ENCODE measurements around the gene ANKRD9.
A peak's percentile ranks its signal among the peaks of the same experiment; 100 is the strongest.

Gene ANKRD9

DNA sequence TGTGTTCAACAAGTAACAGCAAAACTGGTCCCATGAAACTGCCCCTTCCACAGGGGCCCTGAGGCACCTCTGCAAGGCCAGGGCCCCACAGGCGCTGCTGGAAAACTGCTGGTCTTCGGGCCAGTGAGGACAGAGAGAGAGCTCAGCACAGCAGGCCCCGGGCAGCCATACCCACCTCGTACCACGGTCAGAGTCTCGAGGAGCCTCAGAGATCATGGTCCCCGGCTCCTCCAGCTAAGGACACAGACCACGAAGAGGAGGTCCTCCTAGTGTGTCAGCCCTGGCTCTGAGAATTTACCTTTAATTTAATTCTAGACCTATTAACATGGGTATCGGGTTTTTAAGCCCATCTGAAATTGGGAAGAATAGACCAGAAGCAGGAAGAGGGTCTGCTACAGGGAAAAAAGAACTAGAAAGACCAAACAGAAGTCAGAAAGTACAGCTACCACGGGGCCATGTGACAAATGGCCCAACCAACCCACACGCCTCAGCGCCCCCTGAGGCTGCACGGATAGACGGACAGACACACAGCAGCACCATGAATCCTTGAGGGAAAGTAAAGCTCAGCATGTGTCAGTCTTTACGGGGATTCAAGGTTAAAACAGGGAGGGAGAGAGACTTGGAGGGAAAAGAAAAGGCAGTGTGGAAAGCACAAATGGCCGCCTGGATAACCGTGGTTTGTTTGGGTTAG, 22.9 kb downstream of the ANKRD9 start:
- Histone ChIP-seq H3K9ac (ENCODE audit: low read depth in 1 of 2, low read length in 2 of 2) (no peak overlapping the region), H3K27me3 (ENCODE audit: control insufficient read depth in 2 of 2, insufficient read depth in 2 of 2, low read length in 2 of 2) (no peaks in the 10 kb centered on the region), H3K4me1 (ENCODE audit: control insufficient read depth in 2 of 2, insufficient read depth in 2 of 2, low read length in 2 of 2) (no peaks in the 10 kb centered on the region), H3K36me3 (ENCODE audit: control insufficient read depth in 2 of 2, insufficient read depth in 2 of 2, low read length in 2 of 2) (peaks cover 0 to 4% of the 10 kb centered on the region in 2 donors), H3K4me3 (ENCODE audit: low read length in 2 of 2) (no peak overlapping the region), H3K9me3 (ENCODE audit: control insufficient read depth in 2 of 2, low read length in 2 of 2) (no peaks in the 10 kb centered on the region), H3K27ac (ENCODE audit: low read depth in 2 of 2, low read length in 2 of 2) (no peak overlapping the region)

DNA sequence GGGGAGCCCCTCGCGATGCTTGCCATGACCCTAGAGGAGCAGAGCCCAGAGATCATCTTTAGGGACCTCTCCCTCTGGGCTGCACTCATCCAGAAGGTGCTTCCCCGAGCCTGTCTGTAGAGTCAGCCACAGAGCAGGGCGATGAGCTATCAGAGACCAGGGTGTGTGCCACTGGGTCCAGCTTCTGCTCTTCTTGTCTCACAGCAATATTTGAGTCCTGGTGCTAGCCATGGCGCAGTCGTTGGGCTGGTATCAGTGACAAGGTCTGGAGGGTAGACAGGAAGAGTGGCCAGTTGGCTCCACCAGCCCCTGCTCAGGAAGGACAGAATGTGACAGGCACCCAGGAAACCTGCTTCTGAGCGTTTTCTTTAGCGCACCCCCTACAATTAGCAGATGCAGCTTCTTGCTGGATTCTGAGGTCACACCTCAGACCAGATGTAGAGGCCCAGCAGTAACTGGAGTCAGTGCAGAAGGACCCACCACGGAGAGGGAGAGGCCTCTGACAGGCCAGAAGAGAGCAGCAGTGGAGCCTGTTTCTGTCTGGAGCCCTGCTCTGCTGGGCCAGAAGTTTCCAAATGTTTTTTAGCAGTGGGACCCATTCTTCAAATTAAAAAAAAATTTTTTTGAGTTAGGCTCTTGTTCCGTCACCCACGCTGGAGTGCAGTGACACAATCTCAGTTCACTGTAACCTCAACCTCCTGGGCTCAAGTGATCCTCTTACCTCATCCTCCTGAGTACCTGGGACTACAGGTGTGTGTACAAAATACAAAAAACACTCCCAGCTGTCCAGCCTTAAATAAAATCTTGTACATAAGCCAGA, 23.7 kb downstream of the ANKRD9 start:
- H3K4me1 ChIP-seq (ENCODE audit: control insufficient read depth in 2 of 2, insufficient read depth in 2 of 2, low read length in 2 of 2), result no peaks in the 10 kb centered on the region
- H3K4me3 ChIP-seq (ENCODE audit: low read length in 2 of 2), result no peak overlapping the region
- peaks cover 0 to 4% of the 10 kb centered on the region in 2 donors for H3K36me3 ChIP-seq (ENCODE audit: control insufficient read depth in 2 of 2, insufficient read depth in 2 of 2, low read length in 2 of 2)
- H3K9ac ChIP-seq (ENCODE audit: low read depth in 1 of 2, low read length in 2 of 2), result no peak overlapping the region
- H3K9me3 ChIP-seq (ENCODE audit: control insufficient read depth in 2 of 2, low read length in 2 of 2), result no peaks in the 10 kb centered on the region
- no peak overlapping the region for H3K27ac ChIP-seq (ENCODE audit: low read depth in 2 of 2, low read length in 2 of 2)
- no peaks in the 10 kb centered on the region for H3K27me3 ChIP-seq (ENCODE audit: control insufficient read depth in 2 of 2, insufficient read depth in 2 of 2, low read length in 2 of 2)

DNA sequence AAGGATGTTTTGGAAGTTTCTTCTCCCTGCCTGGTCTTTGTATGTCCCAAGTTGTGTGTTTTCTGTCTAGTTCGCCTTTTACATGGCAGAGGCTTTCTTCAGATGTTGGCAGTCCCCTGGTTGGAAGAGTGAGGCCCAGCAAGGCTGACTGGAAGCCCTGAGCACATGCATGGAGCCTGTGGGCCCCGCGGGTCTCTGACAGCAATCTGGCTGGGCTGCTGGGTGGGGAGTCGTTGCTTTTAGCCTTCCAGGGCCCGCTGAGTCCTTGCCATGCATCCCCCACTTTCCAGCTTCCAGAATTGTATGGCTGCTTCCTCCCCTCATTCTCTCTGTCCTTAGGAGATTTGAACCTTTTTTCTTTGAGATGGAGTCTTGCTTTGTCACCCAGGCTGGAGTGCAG, 25.3 kb downstream of the ANKRD9 start:
- Histone ChIP-seq H3K4me1 (ENCODE audit: control insufficient read depth in 2 of 2, insufficient read depth in 2 of 2, low read length in 2 of 2) (peaks cover 3 to 6% of the 10 kb centered on the region in 2 donors), H3K27ac (ENCODE audit: low read depth in 2 of 2, low read length in 2 of 2) (no peak overlapping the region), H3K4me3 (ENCODE audit: low read length in 2 of 2) (no peak overlapping the region), H3K9me3 (ENCODE audit: control insufficient read depth in 2 of 2, low read length in 2 of 2) (no peaks in the 10 kb centered on the region), H3K36me3 (ENCODE audit: control insufficient read depth in 2 of 2, insufficient read depth in 2 of 2, low read length in 2 of 2) (peaks cover 0 to 4% of the 10 kb centered on the region in 2 donors), H3K9ac (ENCODE audit: low read depth in 1 of 2, low read length in 2 of 2) (no peak overlapping the region), H3K27me3 (ENCODE audit: control insufficient read depth in 2 of 2, insufficient read depth in 2 of 2, low read length in 2 of 2) (no peaks in the 10 kb centered on the region)

- no peak overlapping the region for H3K4me3 ChIP-seq (ENCODE audit: low read length in 2 of 2)
Observed at GRCh38 chr14:102481791-102482238, 27.8 kb downstream of the ANKRD9 start.

DNA sequence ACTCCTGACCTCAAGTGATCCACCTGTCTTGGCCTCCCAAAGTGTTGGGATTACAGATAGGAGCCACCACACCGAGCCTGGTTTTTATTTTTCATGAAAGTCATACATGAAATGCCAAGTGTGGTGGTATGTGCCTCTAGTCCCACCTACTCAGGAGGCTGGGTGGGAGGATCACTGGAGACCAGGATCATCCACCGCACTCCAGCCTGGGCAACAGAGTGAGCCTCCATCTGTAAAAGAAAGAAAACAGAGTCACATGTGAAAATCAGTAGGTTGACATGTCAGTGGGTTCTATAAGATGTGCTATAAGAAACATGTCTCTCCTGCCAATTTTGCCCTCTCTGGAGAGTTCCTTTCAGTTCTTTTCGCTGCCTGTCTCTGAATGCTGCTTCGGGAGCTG, 28.2 kb downstream of the ANKRD9 start:
- no peak overlapping the region for H3K4me3 ChIP-seq (ENCODE audit: low read length in 2 of 2)
- H3K9me3 ChIP-seq (ENCODE audit: control insufficient read depth in 2 of 2, low read length in 2 of 2), result no peaks in the 10 kb centered on the region
- H3K9ac ChIP-seq (ENCODE audit: low read depth in 1 of 2, low read length in 2 of 2), result no peak overlapping the region
- H3K4me1 ChIP-seq (ENCODE audit: control insufficient read depth in 2 of 2, insufficient read depth in 2 of 2, low read length in 2 of 2), result peaks cover 3 to 7% of the 10 kb centered on the region in 2 donors
- H3K36me3 ChIP-seq (ENCODE audit: control insufficient read depth in 2 of 2, insufficient read depth in 2 of 2, low read length in 2 of 2), result peaks cover 0 to 4% of the 10 kb centered on the region in 2 donors
- no peaks in the 10 kb centered on the region for H3K27me3 ChIP-seq (ENCODE audit: control insufficient read depth in 2 of 2, insufficient read depth in 2 of 2, low read length in 2 of 2)
- peak overlapping the region in 1 of 2 donors; percentile 3 for H3K27ac ChIP-seq (ENCODE audit: low read depth in 2 of 2, low read length in 2 of 2)

More at GRCh38 chr14:102481791-102482238, 27.8 kb downstream of the ANKRD9 start:
- Histone ChIP-seq H3K27ac (ENCODE audit: low read depth in 2 of 2, low read length in 2 of 2) (peak overlapping the region in 1 of 2 donors; percentile 3), H3K9me3 (ENCODE audit: control insufficient read depth in 2 of 2, low read length in 2 of 2) (no peaks in the 10 kb centered on the region), H3K36me3 (ENCODE audit: control insufficient read depth in 2 of 2, insufficient read depth in 2 of 2, low read length in 2 of 2) (peaks cover 0 to 4% of the 10 kb centered on the region in 2 donors), H3K4me1 (ENCODE audit: control insufficient read depth in 2 of 2, insufficient read depth in 2 of 2, low read length in 2 of 2) (peaks cover 3 to 7% of the 10 kb centered on the region in 2 donors), H3K27me3 (ENCODE audit: control insufficient read depth in 2 of 2, insufficient read depth in 2 of 2, low read length in 2 of 2) (no peaks in the 10 kb centered on the region), H3K9ac (ENCODE audit: low read depth in 1 of 2, low read length in 2 of 2) (no peak overlapping the region)

GRCh38 chr14:102479777-102480176, 29.8 kb downstream of the ANKRD9 start:
- Histone ChIP-seq H3K9me3 (ENCODE audit: control insufficient read depth in 2 of 2, low read length in 2 of 2) (no peaks in the 10 kb centered on the region), H3K9ac (ENCODE audit: low read depth in 1 of 2, low read length in 2 of 2) (peak overlapping the region in 1 of 2 donors; percentile 53), H3K4me3 (ENCODE audit: low read length in 2 of 2) (peak overlapping the region; percentile 43 to 54), H3K4me1 (ENCODE audit: control insufficient read depth in 2 of 2, insufficient read depth in 2 of 2, low read length in 2 of 2) (peaks cover 3 to 7% of the 10 kb centered on the region in 2 donors), H3K27me3 (ENCODE audit: control insufficient read depth in 2 of 2, insufficient read depth in 2 of 2, low read length in 2 of 2) (no peaks in the 10 kb centered on the region), H3K36me3 (ENCODE audit: control insufficient read depth in 2 of 2, insufficient read depth in 2 of 2, low read length in 2 of 2) (peaks cover 0 to under 1% of the 10 kb centered on the region in 2 donors), H3K27ac (ENCODE audit: low read depth in 2 of 2, low read length in 2 of 2) (peak overlapping the region; percentile 44 to 72)

GRCh38 chr14:102479107-102479506, 30.5 kb downstream of the ANKRD9 start:
- no peaks in the 10 kb centered on the region for H3K9me3 ChIP-seq (ENCODE audit: control insufficient read depth in 2 of 2, low read length in 2 of 2)
- peak overlapping the region in 1 of 2 donors; percentile 53 for H3K9ac ChIP-seq (ENCODE audit: low read depth in 1 of 2, low read length in 2 of 2)
- H3K4me3 ChIP-seq (ENCODE audit: low read length in 2 of 2), result no peak overlapping the region
- peaks cover 3 to 7% of the 10 kb centered on the region in 2 donors for H3K4me1 ChIP-seq (ENCODE audit: control insufficient read depth in 2 of 2, insufficient read depth in 2 of 2, low read length in 2 of 2)
- peak overlapping the region in 1 of 2 donors; percentile 72 for H3K27ac ChIP-seq (ENCODE audit: low read depth in 2 of 2, low read length in 2 of 2)
- H3K27me3 ChIP-seq (ENCODE audit: control insufficient read depth in 2 of 2, insufficient read depth in 2 of 2, low read length in 2 of 2), result no peaks in the 10 kb centered on the region
- no peaks in the 10 kb centered on the region for H3K36me3 ChIP-seq (ENCODE audit: control insufficient read depth in 2 of 2, insufficient read depth in 2 of 2, low read length in 2 of 2)

GRCh38 chr14:102474934-102475333, 34.6 kb downstream of the ANKRD9 start:
- Histone ChIP-seq H3K27ac (ENCODE audit: low read depth in 2 of 2, low read length in 2 of 2) (no peak overlapping the region), H3K4me3 (ENCODE audit: low read length in 2 of 2) (no peak overlapping the region), H3K9me3 (ENCODE audit: control insufficient read depth in 2 of 2, low read length in 2 of 2) (no peaks in the 10 kb centered on the region), H3K36me3 (ENCODE audit: control insufficient read depth in 2 of 2, insufficient read depth in 2 of 2, low read length in 2 of 2) (no peaks in the 10 kb centered on the region), H3K9ac (ENCODE audit: low read depth in 1 of 2, low read length in 2 of 2) (no peak overlapping the region), H3K4me1 (ENCODE audit: control insufficient read depth in 2 of 2, insufficient read depth in 2 of 2, low read length in 2 of 2) (peaks cover 3 to 25% of the 10 kb centered on the region in 2 donors), H3K27me3 (ENCODE audit: control insufficient read depth in 2 of 2, insufficient read depth in 2 of 2, low read length in 2 of 2) (no peaks in the 10 kb centered on the region)

GRCh38 chr14:102473559-102473958, 36.0 kb downstream of the ANKRD9 start:
- Histone ChIP-seq H3K36me3 (ENCODE audit: control insufficient read depth in 2 of 2, insufficient read depth in 2 of 2, low read length in 2 of 2) (no peaks in the 10 kb centered on the region), H3K4me1 (ENCODE audit: control insufficient read depth in 2 of 2, insufficient read depth in 2 of 2, low read length in 2 of 2) (peaks cover 0 to 18% of the 10 kb centered on the region in 2 donors), H3K9ac (ENCODE audit: low read depth in 1 of 2, low read length in 2 of 2) (no peak overlapping the region), H3K4me3 (ENCODE audit: low read length in 2 of 2) (no peak overlapping the region), H3K27ac (ENCODE audit: low read depth in 2 of 2, low read length in 2 of 2) (no peak overlapping the region), H3K9me3 (ENCODE audit: control insufficient read depth in 2 of 2, low read length in 2 of 2) (no peaks in the 10 kb centered on the region), H3K27me3 (ENCODE audit: control insufficient read depth in 2 of 2, insufficient read depth in 2 of 2, low read length in 2 of 2) (no peaks in the 10 kb centered on the region)

GRCh38 chr14:102472791-102473150, 36.8 kb downstream of the ANKRD9 start:
- no peaks in the 10 kb centered on the region for H3K27me3 ChIP-seq (ENCODE audit: control insufficient read depth in 2 of 2, insufficient read depth in 2 of 2, low read length in 2 of 2)
- H3K9me3 ChIP-seq (ENCODE audit: control insufficient read depth in 2 of 2, low read length in 2 of 2), result no peaks in the 10 kb centered on the region
- no peaks in the 10 kb centered on the region for H3K36me3 ChIP-seq (ENCODE audit: control insufficient read depth in 2 of 2, insufficient read depth in 2 of 2, low read length in 2 of 2)
- peak overlapping the region in 1 of 2 donors; percentile 25 for H3K27ac ChIP-seq (ENCODE audit: low read depth in 2 of 2, low read length in 2 of 2)
- H3K4me1 ChIP-seq (ENCODE audit: control insufficient read depth in 2 of 2, insufficient read depth in 2 of 2, low read length in 2 of 2), result peaks cover 0 to 18% of the 10 kb centered on the region in 2 donors
- no peak overlapping the region for H3K9ac ChIP-seq (ENCODE audit: low read depth in 1 of 2, low read length in 2 of 2)
- no peak overlapping the region for H3K4me3 ChIP-seq (ENCODE audit: low read length in 2 of 2)
